HFF-Myc (cell line): ENCODE results near the gene CAND1.

ENCODE experiments used
- DNase-seq: peaks from one replicate; pipeline ENCODE4 v3.0.0-alpha.2; 2011; ENCODE audit warnings: low read depth; ENCODE audit errors: extremely low read depth
- H3K4me3 ChIP-seq: replicated peaks from 2 replicates; pipeline ENCODE4 v1.5.1; 2011; ENCODE audit warnings: low read depth, mild to moderate bottlenecking, control low read depth, low read length
- TF ChIP-seq, protein P1 (sequence below): IDR thresholded peaks from 2 replicates; pipeline ENCODE4 v1.5.1; 2012; ENCODE audit warnings: mild to moderate bottlenecking, low read depth, low read length, control low read depth; ENCODE audit errors: missing control alignments

CAND1 gene

DNA sequence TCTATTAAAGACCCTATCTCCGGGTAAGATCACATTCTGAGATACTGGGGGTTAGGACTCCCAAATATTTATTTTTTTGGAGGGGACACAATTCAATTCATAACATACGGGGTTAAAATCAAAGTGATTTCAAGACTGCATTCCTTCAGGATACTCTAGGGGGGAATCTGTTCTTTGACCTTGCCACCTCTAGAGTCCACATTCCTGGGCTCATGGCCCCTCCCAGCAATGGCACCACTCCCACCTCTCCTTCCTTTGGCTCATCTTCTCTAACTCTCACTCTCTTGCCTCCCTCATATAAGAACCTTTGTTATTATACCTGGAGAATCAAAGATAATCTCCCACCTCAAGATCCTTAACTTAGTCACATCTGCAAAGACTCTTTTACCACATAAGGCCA is 79.5 kb downstream of the CAND1 start:
- DNase-seq: no peak
- no peak overlapping the region for H3K4me3 ChIP-seq
- TF ChIP-seq, protein P1, sequence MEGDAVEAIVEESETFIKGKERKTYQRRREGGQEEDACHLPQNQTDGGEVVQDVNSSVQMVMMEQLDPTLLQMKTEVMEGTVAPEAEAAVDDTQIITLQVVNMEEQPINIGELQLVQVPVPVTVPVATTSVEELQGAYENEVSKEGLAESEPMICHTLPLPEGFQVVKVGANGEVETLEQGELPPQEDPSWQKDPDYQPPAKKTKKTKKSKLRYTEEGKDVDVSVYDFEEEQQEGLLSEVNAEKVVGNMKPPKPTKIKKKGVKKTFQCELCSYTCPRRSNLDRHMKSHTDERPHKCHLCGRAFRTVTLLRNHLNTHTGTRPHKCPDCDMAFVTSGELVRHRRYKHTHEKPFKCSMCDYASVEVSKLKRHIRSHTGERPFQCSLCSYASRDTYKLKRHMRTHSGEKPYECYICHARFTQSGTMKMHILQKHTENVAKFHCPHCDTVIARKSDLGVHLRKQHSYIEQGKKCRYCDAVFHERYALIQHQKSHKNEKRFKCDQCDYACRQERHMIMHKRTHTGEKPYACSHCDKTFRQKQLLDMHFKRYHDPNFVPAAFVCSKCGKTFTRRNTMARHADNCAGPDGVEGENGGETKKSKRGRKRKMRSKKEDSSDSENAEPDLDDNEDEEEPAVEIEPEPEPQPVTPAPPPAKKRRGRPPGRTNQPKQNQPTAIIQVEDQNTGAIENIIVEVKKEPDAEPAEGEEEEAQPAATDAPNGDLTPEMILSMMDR: no peak

DNA sequence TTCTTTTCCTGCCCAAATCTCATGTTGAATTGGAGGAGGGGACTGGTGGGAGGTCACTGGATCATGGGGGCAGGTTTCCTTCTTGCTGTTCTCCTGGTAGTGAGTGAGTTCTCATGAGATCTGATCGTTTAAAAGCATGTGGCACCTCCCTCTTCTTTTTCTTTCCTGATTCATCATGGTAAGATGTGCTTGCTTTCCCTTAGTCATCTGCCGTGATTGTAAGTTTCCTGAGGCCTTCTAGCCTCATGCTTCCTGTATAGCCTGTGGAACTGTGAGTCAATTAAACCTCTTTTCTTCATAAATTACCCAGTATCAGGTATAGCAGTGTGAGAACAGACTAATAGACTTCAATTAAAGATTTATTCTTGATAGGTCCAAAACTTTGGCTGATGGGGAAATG is 83.5 kb downstream of the CAND1 start:
- DNase-seq: no peak
- no peak overlapping the region for H3K4me3 ChIP-seq
- TF ChIP-seq, protein P1: no peak

DNA sequence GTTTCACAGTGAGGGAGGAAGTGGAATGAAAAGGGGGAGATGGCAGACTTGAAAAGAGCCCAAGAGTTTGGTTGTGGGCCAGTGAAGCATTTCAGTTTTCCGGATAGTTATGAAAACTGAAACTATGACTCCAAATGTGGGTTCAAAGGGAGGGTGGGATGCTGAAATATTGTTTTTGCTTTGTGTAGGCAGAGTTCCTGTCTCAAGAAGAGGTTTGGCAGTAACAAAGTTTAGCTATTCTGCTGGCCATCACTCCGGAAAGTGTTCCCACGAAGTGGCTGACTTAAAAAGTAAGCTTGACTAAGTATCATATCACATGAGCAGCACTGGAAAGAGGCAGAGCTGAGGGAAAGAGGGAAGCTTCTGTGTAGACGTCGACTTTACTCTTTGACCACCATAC is 85.2 kb downstream of the CAND1 start:
- TF ChIP-seq, protein P1: no peak
- no peak for DNase-seq
- no peak overlapping the region for H3K4me3 ChIP-seq

GRCh38 chr12:67354966-67355365 is 85.8 kb downstream of the CAND1 start:
- no peak for DNase-seq
- no peak overlapping the region for H3K4me3 ChIP-seq
- TF ChIP-seq, protein P1: no peak

GRCh38 chr12:67355428-67356379 is 86.5 kb downstream of the CAND1 start:
- TF ChIP-seq, protein P1: peak; percentile 44
- no peak overlapping the region for H3K4me3 ChIP-seq
- no peak for DNase-seq

- TF ChIP-seq, protein P1: no peak
- no peak overlapping the region for H3K4me3 ChIP-seq
- DNase-seq: no peak
Measured at GRCh38 chr12:67356380-67356774, 87.2 kb downstream of the CAND1 start.
